ENCODE results near the gene ITPK1.

The ITPK1 gene

DNA sequence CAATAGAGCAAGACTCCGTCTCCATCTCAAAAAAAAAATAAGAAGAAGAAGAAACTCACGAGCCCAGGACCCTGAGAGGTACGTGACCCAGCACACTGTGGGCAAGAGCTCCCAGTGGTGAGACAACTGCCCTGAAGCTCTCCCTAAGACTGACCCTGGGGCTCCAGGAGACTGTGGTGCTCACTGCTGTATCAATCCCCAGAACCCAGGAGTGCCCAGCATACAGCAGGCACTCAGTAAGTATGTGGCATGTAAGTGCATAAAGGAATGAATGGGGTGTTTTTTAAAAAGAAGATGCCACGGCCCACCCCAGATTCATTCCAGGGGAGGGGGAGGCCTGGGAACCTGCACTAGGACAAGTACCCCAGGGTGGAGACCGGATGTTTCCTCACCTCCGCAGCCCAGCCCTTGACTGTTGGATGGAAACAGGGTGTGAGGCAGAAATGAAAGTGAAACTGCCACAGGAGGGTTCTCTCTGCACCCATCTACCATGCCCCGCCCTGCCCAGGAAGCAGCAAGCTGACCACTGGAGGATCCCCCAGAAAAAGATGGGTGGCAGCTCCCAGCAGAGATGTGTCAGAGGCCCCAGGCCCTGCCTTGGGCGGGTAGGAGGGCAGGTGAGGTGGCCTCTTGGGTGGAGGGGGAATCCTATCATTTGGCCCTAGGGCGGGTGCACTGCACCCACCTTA, 12.2 kb downstream of the ITPK1 start:
- DNase-seq (ENCODE audit: low read depth, low spot score): no peak
- Histone ChIP-seq H3K27ac (no peak overlapping the region), H3K4me3 (no peak overlapping the region), H3K9me3 (ENCODE audit: low read depth, low read length) (no peaks in the 10 kb centered on the region), H3K36me3 (ENCODE audit: insufficient read depth, low read length) (no peaks in the 10 kb centered on the region), H3K9ac (ENCODE audit: insufficient read length) (no peak overlapping the region)
- TF ChIP-seq EZH2 (IDR thresholded peaks at IDR 0.05) (no peak), FOXP2 (optimal IDR thresholded peaks at IDR 0.05; ENCODE audit: control extremely low read depth, extremely low read length, insufficient read depth) (no peak), POLR2AphosphoS5 (IDR thresholded peaks at IDR 0.05; ENCODE audit: borderline replicate concordance, low read depth, low read length) (no peak)

DNA sequence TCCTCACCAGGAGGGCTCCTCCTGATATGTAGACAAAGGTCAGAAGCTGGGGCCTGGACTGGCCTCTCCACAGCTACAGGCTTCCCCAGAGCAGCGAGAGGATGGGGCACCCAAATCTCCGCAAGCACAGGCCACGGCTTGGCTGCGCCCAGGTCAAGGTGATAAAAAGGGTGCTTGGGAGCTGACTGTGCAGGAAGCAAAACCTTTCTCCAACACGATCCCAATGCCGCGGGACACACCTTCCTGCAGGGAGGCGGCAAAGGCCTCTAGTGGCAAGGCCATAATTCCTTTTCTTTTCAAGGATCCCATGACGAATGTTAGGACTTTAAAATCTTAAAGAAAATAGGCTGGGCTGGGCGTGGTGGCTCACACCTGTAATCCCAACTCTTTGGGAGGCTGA, 13.6 kb downstream of the ITPK1 start:
- no peak for DNase-seq (ENCODE audit: low read depth, low spot score)
- no peak overlapping the region for H3K27ac ChIP-seq

DNA sequence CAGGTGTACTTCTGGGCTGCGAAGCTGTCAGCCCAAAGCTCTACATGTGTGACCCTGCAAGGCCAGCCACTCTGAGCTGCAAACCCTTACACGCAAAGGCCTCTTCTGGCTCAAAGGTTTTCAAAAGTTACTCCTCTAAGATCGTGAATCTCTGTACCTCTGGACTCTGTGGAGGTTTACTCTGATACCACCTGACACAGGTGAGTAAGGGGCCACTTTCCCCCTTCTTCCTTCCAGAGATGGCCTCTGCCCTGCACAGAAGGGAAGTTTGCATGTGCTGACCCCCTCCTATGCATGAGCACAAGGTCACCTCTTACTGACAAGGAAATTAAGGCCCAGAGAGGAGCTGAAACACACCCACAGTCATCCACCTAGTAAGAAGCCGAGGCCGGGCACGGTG, 14.5 kb downstream of the ITPK1 start:
- Histone ChIP-seq H3K4me3 (no peak overlapping the region), H3K9ac (ENCODE audit: insufficient read length) (no peak overlapping the region), H3K36me3 (ENCODE audit: insufficient read depth, low read length) (no peaks in the 10 kb centered on the region), H3K9me3 (ENCODE audit: low read depth, low read length) (no peaks in the 10 kb centered on the region), H3K27ac (no peak overlapping the region)
- DNase-seq (ENCODE audit: low read depth, low spot score): no peak
- TF ChIP-seq FOXP2 (optimal IDR thresholded peaks at IDR 0.05; ENCODE audit: control extremely low read depth, extremely low read length, insufficient read depth): no peak

More for the DNA sequence above, 13.6 kb downstream of the ITPK1 start:
- Histone ChIP-seq H3K36me3 (ENCODE audit: insufficient read depth, low read length) (no peaks in the 10 kb centered on the region), H3K4me3 (no peak overlapping the region), H3K9me3 (ENCODE audit: low read depth, low read length) (no peaks in the 10 kb centered on the region), H3K9ac (ENCODE audit: insufficient read length) (no peak overlapping the region)
- TF ChIP-seq FOXP2 (optimal IDR thresholded peaks at IDR 0.05; ENCODE audit: control extremely low read depth, extremely low read length, insufficient read depth) (no peak), EZH2 (IDR thresholded peaks at IDR 0.05) (no peak), POLR2AphosphoS5 (IDR thresholded peaks at IDR 0.05; ENCODE audit: borderline replicate concordance, low read depth, low read length) (no peak)

DNA sequence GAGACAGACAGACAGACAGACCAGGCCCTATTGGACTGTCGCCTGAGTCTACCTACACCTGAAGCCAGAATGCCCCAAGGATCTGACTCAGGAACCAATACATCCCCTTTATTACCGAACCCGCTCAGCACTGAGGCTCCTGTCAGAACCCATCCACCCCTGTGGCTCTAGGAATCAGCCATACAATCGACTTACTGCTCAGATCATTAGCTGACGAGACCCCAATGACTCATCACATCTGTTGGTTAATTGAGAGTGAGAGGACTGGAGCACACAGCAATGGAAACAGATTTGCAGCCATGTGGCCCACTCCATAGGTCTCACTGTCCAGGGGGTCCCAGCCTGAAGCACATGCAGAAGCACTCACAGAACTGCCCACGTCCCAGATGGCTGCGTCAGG, 15.2 kb downstream of the ITPK1 start:
- DNase-seq (ENCODE audit: low read depth, low spot score): no peak
- TF ChIP-seq EZH2 (IDR thresholded peaks at IDR 0.05) (no peak), FOXP2 (optimal IDR thresholded peaks at IDR 0.05; ENCODE audit: control extremely low read depth, extremely low read length, insufficient read depth) (no peak), POLR2AphosphoS5 (IDR thresholded peaks at IDR 0.05; ENCODE audit: borderline replicate concordance, low read depth, low read length) (no peak)
- no peak overlapping the region for H3K27ac ChIP-seq

DNA sequence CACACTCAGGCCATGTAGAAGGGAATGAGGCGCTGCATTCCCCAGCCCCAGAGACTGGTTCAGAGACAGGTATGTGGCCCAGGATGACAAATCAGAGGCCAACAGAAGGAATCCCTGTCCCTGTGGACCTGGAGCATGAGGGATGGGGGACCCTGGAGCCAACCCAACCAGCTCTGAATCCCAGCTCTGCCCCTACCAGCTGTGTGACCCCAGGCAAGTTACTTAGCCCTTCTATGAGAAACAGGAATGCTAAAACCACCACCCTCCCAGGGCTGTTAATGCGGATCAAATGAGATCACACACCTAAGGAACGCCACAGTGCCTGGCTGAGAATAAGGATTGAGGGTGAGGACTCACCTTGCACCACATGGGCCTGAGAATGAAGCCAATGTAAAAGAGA, 15.6 kb downstream of the ITPK1 start:
- no peak for TF ChIP-seq FOXP2 (optimal IDR thresholded peaks at IDR 0.05; ENCODE audit: control extremely low read depth, extremely low read length, insufficient read depth)
- no peak overlapping the region for H3K27ac ChIP-seq

More for the DNA sequence above, 15.2 kb downstream of the ITPK1 start:
- no peak overlapping the region for H3K9ac ChIP-seq (ENCODE audit: insufficient read length)
- no peak overlapping the region for H3K4me3 ChIP-seq
- no peaks in the 10 kb centered on the region for H3K36me3 ChIP-seq (ENCODE audit: insufficient read depth, low read length)
- no peaks in the 10 kb centered on the region for H3K9me3 ChIP-seq (ENCODE audit: low read depth, low read length)

DNA sequence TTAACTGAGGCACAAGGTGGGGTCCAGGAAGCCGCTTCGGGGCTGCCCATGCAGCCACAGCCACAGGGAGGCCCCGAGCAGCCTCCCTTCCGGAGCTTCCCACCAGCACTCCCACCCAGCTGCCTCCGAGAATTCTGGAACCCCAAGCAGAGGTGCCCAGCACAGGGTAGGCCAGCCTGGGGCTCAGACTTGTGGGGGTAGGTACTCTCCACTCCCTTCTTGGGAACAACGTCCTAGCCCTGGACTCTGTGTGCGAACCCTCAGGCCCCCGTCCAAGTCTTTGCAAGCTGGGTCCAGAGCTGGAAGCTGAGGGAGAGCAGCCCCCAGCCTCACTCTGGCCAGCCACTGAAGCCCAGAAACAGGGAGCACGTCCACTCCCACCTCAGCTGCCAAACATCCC, 16.1 kb downstream of the ITPK1 start:
- no peak for TF ChIP-seq FOXP2 (optimal IDR thresholded peaks at IDR 0.05; ENCODE audit: control extremely low read depth, extremely low read length, insufficient read depth)
- TF ChIP-seq EZH2 (IDR thresholded peaks at IDR 0.05): no peak
- TF ChIP-seq POLR2AphosphoS5 (IDR thresholded peaks at IDR 0.05; ENCODE audit: borderline replicate concordance, low read depth, low read length): no peak
- Histone ChIP-seq H3K9me3 (ENCODE audit: low read depth, low read length) (no peaks in the 10 kb centered on the region), H3K4me3 (no peak overlapping the region)

More for the DNA sequence above, 15.6 kb downstream of the ITPK1 start:
- Histone ChIP-seq H3K9ac (ENCODE audit: insufficient read length) (no peak overlapping the region), H3K9me3 (ENCODE audit: low read depth, low read length) (no peaks in the 10 kb centered on the region), H3K4me3 (no peak overlapping the region), H3K36me3 (ENCODE audit: insufficient read depth, low read length) (no peaks in the 10 kb centered on the region)
- no peak for DNase-seq (ENCODE audit: low read depth, low spot score)

DNA sequence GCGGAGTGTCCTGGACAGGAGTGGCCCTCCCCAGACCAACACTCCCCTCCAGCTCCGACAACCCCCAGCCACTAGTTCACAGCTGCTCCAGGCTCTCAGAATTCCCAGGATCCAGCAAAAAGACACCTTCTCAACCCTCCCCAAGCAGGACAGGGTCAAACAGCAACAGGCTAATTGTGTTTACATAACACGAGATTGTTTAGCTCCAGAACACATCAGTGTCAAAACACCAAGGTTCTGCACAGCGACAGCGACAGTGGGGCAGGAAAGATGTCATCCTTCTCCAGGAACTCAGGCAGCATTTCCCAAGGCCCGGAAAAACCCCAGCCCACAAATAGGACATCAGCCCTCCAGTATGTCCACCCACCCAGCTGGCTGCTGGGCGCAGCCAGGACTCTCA, 16.5 kb downstream of the ITPK1 start:
- no peak for TF ChIP-seq POLR2AphosphoS5 (IDR thresholded peaks at IDR 0.05; ENCODE audit: borderline replicate concordance, low read depth, low read length)
- TF ChIP-seq EZH2 (IDR thresholded peaks at IDR 0.05): no peak
- TF ChIP-seq FOXP2 (optimal IDR thresholded peaks at IDR 0.05; ENCODE audit: control extremely low read depth, extremely low read length, insufficient read depth): no peak
- no peaks in the 10 kb centered on the region for H3K36me3 ChIP-seq (ENCODE audit: insufficient read depth, low read length)
- H3K4me3 ChIP-seq: no peak overlapping the region
- H3K27ac ChIP-seq: no peak overlapping the region
- no peaks in the 10 kb centered on the region for H3K9me3 ChIP-seq (ENCODE audit: low read depth, low read length)
- no peak for DNase-seq (ENCODE audit: low read depth, low spot score)
- H3K9ac ChIP-seq (ENCODE audit: insufficient read length): no peak overlapping the region

More for the DNA sequence above, 16.1 kb downstream of the ITPK1 start:
- DNase-seq (ENCODE audit: low read depth, low spot score): no peak
- no peaks in the 10 kb centered on the region for H3K36me3 ChIP-seq (ENCODE audit: insufficient read depth, low read length)
- no peak overlapping the region for H3K9ac ChIP-seq (ENCODE audit: insufficient read length)
- H3K27ac ChIP-seq: no peak overlapping the region

DNA sequence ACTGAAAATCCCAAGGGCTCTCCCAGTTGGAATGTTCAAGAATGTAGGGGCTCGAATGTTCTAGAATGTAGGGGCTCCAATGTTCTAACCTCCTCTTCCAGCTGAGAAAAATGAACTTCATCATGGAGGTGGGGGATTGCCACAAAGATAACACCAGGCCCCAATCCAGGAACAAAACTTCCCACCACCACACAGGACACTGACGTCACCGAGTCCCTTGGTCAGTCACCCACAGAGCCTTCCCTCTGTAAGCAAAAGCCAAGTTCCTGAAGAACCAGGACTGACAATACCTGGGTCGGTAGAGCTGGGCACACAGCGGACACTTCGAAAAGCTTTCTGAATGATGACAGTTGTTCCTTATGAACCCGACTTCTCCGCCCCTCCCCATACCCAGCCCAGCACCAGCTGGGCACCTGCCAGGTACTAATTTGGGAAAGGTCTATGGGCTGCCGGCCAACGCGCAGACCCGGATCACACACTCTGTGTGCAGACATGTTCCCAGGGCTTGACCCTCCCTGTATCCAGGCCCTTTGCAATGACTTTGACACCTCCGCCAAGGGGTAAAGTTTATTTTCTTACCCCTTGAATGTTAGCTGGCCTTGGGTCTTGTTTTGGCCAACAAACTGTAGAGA, 18.9 kb downstream of the ITPK1 start:
- Histone ChIP-seq H3K9ac (ENCODE audit: insufficient read length) (no peak overlapping the region), H3K4me3 (no peak overlapping the region), H3K27ac (no peak overlapping the region), H3K9me3 (ENCODE audit: low read depth, low read length) (no peaks in the 10 kb centered on the region), H3K36me3 (ENCODE audit: insufficient read depth, low read length) (no peaks in the 10 kb centered on the region)
- TF ChIP-seq FOXP2 (optimal IDR thresholded peaks at IDR 0.05; ENCODE audit: control extremely low read depth, extremely low read length, insufficient read depth): no peak
- no peak for TF ChIP-seq POLR2AphosphoS5 (IDR thresholded peaks at IDR 0.05; ENCODE audit: borderline replicate concordance, low read depth, low read length)
- TF ChIP-seq EZH2 (IDR thresholded peaks at IDR 0.05): no peak
- DNase-seq (ENCODE audit: low read depth, low spot score): no peak

Measured in SK-N-MC (cell line).